Thoracic aorta (tissue), 2 donors: ENCODE measurements around the gene SMARCB1. TPM values are rescaled to one million over a fixed set of nuclear protein-coding genes. Genes with fewer than 3 reads are reported as not detected.

Source experiments
- ATAC-seq: fragments of 150-250 bp; one replicate; pipeline ENCODE4 v1.8.0; 2017; ENCODE audit warnings: low read depth; ENCODE audit not compliant: insufficient number of reproducible peaks, low FRiP score
- DNase-seq: peaks from one replicate; pipeline ENCODE4 v3.0.0-alpha.2; 2020; ENCODE audit warnings: low spot score
- H3K27ac ChIP-seq, 2 donors: fragments of 200-600 bp; sonication (generic); 1 replicate in 1 of 2; 2 replicates in 1 of 2; pipeline ENCODE4 v1.5.1; 2016; ENCODE audit warnings: mild to moderate bottlenecking in 2 of 2, moderate library complexity in 2 of 2
- H3K27me3 ChIP-seq: fragments of 200-600 bp; sonication (generic); replicated peaks from 2 replicates; pipeline ENCODE4 v1.6.0; 2016; ENCODE audit warnings: mild to moderate bottlenecking; ENCODE audit not compliant: insufficient read depth
- H3K36me3 ChIP-seq: fragments of 200-600 bp; sonication (generic); one replicate; pipeline ENCODE4 v1.5.1; 2016
- H3K4me1 ChIP-seq, 2 donors: fragments of 200-600 bp; sonication (generic); 1 replicate in 1 of 2; 2 replicates in 1 of 2; pipeline versions ENCODE4 v1.5.1 to v1.6.0; 2016; ENCODE audit warnings: low read depth in 2 of 2, mild to moderate bottlenecking in 1 of 2; ENCODE audit not compliant: control insufficient read depth in 1 of 2
- H3K4me3 ChIP-seq: fragments of 200-600 bp; sonication (generic); 2 replicates; pipeline ENCODE4 v1.5.1; 2016; ENCODE audit warnings: mild to moderate bottlenecking
- H3K9me3 ChIP-seq: fragments of 200-600 bp; sonication (generic); 2 replicates; pipeline ENCODE4 v1.5.1; 2016
- total RNA-seq, 2 donors: library from RNA; depleted of rRNA; stranded (reverse); fragments of >200 nt; gene quantifications; one replicate each; pipeline versions ENCODE4 v1.1.0 to v1.2.3, GENCODE V29; 2016
- TF ChIP-seq, protein P1 (sequence below): fragments of 200-600 bp; sonication (generic); IDR thresholded peaks from one replicate; pipeline ENCODE4 v1.5.1; 2019; ENCODE audit warnings: antibody characterized with exemption

SMARCB1 gene
- total RNA-seq, 2 donors from 2014 or later: 43.5 to 50.0 TPM

DNA sequence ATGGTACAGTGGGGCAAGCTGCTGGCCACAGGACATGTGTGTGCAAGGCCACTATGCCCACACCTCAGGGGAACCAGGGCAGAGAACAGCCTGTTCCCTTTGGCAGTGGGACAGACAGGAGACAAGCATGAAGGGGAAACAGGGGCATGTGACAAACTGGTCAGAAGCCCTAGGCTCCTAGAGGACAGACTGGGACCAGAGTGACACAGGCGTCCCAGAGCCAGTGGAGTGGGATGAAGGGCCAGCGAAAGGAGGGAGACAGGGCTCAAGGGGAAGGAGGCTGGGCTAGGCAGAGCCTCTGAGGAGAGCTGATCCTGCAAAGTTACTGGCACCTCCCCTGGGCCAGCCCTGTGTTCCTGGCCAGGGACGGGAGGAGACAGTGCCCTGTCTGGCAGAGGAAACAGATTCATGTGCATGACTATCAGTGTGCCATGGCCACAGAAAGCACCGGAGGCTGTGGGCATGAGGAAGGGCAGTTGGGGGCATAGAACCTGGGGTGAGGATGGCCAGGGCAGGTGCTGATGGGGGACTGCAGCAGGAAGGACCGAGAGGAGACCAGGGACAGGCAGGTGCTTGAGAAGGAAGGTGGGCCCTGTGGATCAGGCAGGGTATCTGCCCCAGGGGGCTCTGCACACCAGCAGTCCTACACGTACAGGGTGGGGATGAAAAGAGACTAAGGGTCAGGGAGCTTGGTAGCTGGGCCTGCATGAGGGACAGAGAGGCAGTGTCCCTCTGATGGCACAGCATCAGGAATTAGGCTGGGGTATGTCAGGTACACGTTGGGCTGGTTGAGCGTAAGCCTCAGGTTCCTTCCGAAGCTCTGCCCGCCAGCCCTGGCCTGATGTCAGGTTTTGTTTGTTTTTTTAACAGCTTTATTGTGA lies 42.3 kb downstream of the SMARCB1 start:
- TF ChIP-seq, protein P1, sequence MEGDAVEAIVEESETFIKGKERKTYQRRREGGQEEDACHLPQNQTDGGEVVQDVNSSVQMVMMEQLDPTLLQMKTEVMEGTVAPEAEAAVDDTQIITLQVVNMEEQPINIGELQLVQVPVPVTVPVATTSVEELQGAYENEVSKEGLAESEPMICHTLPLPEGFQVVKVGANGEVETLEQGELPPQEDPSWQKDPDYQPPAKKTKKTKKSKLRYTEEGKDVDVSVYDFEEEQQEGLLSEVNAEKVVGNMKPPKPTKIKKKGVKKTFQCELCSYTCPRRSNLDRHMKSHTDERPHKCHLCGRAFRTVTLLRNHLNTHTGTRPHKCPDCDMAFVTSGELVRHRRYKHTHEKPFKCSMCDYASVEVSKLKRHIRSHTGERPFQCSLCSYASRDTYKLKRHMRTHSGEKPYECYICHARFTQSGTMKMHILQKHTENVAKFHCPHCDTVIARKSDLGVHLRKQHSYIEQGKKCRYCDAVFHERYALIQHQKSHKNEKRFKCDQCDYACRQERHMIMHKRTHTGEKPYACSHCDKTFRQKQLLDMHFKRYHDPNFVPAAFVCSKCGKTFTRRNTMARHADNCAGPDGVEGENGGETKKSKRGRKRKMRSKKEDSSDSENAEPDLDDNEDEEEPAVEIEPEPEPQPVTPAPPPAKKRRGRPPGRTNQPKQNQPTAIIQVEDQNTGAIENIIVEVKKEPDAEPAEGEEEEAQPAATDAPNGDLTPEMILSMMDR: no peak
- Histone ChIP-seq H3K27me3 (no peaks in the 10 kb centered on the region), H3K36me3 (peaks cover 32% of the 10 kb centered on the region), H3K9me3 (no peaks in the 10 kb centered on the region), H3K27ac (no peak overlapping the region), H3K4me3 (no peak overlapping the region), H3K4me1 (peaks cover 2 to 26% of the 10 kb centered on the region in 2 donors)
- ATAC-seq: no peak
- DNase-seq: no peak

DNA sequence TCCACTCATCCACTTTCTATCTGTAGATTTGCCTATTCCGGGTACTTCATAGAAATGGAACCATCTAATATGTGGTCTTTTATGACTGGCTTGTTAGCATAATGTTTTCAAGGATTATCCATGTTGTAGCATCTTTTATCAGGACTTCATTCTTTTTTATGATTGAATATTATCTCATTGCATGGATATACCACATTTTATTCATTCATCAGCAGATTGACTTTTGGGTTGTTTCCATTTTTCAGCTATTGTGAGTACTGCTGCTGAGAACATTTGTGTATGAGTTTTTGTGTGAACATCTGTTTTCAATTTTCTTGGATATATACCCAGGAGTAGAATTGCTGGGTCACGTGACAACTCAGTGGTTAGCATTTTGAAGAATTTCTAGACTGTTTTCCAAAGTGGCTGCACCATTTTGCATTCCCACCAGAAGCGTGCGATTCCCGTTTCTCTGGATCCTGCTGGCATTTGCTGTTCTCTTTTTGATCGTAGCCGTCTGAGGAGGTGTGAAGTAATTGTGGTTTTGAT lies 43.1 kb downstream of the SMARCB1 start:
- H3K9me3 ChIP-seq: no peaks in the 10 kb centered on the region
- no peak overlapping the region for H3K4me3 ChIP-seq
- H3K4me1 ChIP-seq: peaks cover 8 to 33% of the 10 kb centered on the region in 2 donors
- TF ChIP-seq, protein P1: no peak
- H3K27me3 ChIP-seq: no peaks in the 10 kb centered on the region
- no peak for DNase-seq
- H3K36me3 ChIP-seq: peaks cover 25% of the 10 kb centered on the region
- no peak for ATAC-seq
- H3K27ac ChIP-seq: no peak overlapping the region

DNA sequence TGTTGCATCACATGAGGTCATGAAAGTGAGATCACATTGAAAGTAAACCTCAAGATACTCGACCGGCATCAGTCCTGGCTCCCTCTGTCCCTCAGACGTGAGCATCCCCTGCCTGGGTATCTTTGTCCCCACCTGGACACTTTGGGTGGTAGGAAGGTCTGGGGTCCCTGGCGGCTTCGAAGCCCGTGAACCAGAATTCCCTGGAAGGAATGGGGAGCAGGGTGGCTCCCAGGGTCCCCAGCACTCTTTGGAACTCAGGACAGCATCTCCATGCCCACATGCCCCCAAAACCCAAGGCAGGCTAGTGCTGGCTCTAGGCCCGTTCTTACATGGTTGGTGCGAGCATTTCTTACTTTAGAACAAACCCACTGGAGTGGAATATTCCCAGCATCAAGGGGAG lies 44.5 kb downstream of the SMARCB1 start:
- Histone ChIP-seq H3K36me3 (peaks cover 14% of the 10 kb centered on the region), H3K4me1 (peaks cover 20 to 47% of the 10 kb centered on the region in 2 donors), H3K9me3 (no peaks in the 10 kb centered on the region), H3K27ac (no peak overlapping the region), H3K27me3 (no peaks in the 10 kb centered on the region), H3K4me3 (no peak overlapping the region)
- DNase-seq (no peak), ATAC-seq (no peak)
- TF ChIP-seq, protein P1: no peak

DNA sequence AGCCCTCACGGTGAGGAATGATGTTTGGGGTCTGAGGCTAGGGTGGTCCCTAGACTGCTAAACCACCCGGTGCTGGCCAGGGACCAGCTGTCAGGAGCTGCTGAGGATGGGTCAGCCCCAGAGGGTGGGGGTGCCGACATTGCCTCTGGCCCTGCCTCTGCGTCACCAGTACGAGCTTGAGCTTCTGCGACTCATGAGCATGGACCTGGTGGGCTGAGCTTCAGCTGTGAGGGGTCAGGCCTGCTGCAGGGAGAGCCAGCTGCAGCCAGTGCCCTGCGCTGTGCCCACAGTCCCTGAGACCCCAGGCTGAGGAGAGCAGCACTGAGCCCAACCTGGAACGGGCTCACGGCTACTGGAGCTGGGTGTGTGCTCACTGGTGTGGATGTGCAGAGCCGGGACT lies 45.0 kb downstream of the SMARCB1 start:
- Histone ChIP-seq H3K27ac (no peak overlapping the region), H3K27me3 (no peaks in the 10 kb centered on the region), H3K36me3 (peaks cover 10% of the 10 kb centered on the region), H3K9me3 (no peaks in the 10 kb centered on the region), H3K4me3 (no peak overlapping the region), H3K4me1 (peaks cover 22 to 52% of the 10 kb centered on the region in 2 donors)
- DNase-seq (no peak), ATAC-seq (no peak)
- TF ChIP-seq, protein P1: no peak

DNA sequence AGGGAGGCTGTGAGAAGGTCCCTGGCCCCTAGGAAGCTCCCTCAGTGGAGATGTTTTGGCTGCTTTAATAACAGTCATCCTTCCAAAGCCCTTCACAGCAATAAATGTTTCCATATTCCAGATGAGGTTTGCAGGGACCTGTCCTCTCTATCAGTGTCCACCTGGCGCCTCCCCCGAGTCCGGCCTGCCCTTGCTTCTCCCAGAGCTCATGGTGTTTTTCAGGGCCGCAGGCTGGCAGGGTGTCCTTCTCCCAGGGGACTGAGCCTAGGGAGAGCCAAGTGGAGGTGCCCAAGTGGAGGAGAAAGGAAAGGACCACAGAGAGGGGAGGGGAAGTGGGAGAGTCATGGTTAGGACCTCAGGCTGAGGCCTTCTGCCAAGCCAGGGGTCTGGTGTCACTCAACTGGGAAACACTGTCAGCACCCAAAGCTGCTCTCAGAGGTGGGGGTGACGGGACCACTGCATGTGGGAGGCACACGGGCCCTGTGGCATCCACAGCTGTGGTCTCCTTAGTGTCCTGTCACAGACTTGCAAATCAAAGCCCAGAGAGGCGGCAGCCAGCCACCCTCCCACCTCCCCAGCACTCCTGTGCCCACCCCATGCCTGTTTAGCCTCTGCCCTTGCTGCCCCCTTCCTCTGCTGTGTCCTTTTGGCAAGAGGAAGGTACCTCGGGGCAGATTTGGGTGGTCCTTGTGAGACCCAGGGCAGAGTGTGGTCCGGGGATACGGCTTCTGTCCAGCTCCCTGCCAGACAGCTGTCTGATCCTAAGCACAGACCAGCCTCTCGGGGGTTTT lies 45.7 kb downstream of the SMARCB1 start:
- Histone ChIP-seq H3K9me3 (no peaks in the 10 kb centered on the region), H3K4me1 (peaks cover 22 to 54% of the 10 kb centered on the region in 2 donors), H3K4me3 (no peak overlapping the region), H3K27ac (no peak overlapping the region), H3K27me3 (no peaks in the 10 kb centered on the region), H3K36me3 (peaks cover 6% of the 10 kb centered on the region)
- no peak for DNase-seq
- no peak for ATAC-seq
- TF ChIP-seq, protein P1: no peak
